HG03342 (cell line): ENCODE results near the gene SPAG8.

Source experiments
- ATAC-seq: cut with Tn5 transposase; IDR thresholded peaks from one replicate; pipeline ENCODE4 v1.9.1; 2021; ENCODE audit warnings: mild to moderate bottlenecking, moderate library complexity; ENCODE audit not compliant: unreplicated experiment

The SPAG8 gene

DNA sequence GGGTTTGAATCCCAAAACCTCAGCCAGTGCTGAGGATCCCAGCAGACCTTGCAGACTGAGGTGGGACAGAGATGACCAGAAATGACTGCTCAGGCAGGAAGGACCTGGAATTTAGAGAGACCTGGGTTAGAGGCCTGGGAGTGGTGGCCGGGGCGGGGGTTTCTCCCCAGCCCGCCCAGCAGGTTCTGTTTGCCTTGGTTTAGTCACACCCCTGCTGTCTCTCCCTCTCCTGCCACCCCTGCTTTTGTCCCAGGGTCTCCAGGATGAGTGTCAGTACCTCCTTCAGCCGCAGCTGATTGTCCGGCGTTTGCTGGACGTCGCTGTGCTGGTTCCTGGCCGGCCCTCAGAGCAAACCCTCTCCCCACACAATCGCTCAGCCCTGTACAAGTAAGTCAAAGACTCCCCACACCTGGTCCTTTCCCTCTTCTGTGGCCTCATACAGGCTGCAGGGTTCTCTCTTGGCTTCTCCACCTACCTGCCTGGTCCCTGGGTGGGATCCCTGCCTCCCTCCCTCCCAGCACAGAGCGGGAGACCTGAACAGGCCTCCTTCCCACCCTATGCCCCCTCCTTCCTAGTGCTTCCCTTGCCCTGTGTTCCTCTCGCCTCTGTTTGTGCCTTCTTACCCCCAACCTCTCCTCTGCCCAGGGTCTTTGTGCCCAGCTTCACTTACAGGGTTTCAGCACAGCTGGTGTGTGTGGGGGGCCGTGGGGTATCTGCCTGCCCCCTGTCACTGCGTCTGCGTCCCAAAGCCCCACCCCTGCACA is 29.0 kb upstream of the SPAG8 start:
- ATAC-seq: no peak

DNA sequence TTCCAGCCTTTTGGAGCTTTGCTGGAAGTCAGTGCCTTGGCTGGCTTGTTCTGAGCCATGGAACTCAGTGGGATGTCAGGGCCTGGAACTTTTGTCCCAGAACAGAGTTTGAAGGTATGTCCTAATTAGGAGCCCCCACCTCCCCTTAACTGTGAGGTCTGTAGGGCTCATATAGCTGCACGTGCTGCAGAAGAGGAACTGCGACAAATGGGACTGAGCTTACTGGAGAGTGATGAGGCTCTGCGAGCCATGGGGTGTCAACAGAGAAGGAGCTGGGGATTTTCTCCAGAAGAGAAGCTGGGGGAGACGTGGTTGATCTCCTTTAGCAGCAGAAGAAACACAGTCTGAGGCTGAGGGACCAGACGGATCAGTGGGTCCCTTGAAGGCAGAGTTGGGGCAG is 27.9 kb upstream of the SPAG8 start:
- ATAC-seq: no peak

DNA sequence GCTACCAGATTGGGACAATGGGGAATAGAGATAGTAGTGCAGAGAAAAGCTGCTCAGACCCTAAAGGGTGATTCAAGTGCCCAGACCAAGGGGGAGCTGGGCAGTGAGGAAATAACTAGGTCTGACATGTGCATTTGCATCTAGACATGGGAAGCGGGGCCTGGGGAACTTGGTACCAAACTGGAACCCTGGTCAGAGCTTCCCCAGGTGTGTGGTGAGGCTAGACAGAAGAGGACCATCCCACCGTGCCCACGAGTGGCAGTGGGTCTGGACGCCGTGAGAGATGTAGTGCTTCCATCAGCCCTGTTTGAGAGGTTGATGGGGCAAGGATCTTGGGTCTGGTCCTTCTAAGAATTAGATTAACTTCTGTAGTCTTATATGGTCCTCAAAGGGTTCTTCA is 24.5 kb upstream of the SPAG8 start:
- no peak for ATAC-seq

DNA sequence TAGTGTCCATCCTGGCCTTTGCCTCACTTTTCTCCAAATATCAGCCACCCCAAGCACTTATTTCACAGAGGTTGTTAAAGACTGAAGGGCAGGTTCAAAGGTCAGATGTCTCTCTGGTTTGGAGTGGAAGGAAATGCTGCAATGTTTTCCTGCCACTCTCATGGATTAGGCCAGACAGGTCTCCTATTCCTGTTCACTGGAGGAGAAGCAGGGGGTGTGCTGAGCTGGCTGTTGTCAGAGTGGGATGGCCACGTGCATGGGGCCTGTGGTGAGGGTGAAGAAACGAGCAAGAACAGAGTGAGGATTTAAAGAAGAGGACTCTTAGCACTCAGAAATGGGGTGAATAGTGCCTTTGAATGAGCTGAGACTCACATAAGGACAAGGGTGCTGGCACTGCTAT is 23.7 kb upstream of the SPAG8 start:
- no peak for ATAC-seq

DNA sequence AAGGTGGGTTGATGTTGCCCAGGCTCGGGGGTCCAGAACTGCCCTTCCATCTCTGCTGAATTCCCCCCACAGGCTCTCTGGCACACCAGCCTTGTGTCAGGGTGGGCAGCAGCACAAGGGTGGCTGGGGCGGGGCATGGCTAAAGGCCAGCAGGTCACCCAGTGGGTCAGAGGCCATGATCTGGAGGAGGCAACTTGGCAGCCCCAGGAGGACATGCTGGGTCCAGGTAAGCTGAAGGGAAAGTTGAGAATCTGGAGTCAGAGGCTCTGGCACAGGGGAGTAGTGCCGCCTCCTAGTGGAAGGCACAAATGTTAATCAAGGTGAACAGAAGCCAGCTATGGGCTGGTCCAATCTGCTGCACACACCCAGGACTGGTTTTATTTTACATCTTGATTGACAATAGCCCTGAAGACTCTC is 23.2 kb upstream of the SPAG8 start:
- no peak for ATAC-seq

DNA sequence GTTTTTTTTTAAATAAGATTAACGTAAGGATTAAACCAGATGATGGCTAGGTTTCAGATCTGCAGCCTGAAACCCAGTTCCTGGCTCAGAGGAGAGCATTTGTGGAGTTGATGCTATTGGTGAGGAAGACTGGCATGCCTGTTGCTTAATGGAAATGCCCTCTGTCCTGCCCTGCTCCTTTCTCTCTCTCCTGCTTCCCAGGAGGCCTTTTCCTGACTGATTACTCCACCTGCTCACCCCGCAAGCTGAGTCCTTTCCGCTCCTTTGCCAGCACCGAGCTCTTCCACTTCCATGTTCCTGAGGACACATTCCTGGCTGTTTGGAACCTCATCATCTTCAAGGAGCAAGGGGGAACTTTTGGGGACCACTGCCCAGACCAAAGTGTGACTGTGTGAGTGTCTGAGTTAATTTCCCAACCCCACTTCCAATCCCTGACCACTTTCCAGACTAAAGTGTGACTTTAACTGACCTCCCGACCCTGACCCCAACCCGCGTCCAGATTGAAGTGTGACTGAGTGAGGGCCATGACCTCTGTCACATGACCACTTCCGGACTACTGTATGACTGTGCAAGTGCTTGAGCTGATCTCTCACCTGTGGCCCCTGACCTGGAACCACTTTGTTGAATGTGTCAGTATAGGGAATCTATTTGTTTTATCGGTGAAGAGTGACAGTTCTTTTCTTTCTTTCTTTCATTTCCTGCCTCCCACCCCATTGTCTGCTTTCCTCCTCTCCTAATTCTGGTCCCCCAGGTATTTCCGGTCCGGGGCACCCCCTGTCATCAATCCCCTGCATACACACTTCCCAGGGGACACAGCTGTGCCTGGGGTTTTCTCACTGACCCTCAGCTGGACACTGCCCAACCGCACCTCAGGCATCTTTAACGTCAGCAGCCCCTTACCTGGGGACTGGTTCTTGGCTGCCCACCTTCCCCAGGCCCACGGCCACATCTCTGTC is 22.5 kb upstream of the SPAG8 start:
- ATAC-seq: no peak

DNA sequence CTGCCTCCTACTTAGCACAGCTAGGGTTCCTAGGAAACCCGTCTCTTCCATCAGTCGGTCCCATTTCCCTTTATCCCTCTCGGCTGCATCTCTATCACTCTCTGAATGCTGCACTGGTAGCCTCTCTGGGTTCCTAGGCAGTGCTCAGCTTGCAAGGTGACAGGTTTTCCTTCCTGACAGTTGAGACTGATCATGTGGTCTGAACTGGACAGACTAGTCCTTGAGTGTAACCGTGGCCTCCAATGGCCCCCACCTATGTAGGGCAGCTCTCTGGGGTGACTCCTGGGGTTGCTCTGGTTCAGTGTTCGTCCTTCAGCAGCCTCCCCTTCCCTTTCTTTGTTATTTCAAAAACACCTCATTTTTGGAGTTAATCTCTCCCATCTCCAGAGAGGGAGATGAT is 20.8 kb upstream of the SPAG8 start:
- ATAC-seq: no peak

DNA sequence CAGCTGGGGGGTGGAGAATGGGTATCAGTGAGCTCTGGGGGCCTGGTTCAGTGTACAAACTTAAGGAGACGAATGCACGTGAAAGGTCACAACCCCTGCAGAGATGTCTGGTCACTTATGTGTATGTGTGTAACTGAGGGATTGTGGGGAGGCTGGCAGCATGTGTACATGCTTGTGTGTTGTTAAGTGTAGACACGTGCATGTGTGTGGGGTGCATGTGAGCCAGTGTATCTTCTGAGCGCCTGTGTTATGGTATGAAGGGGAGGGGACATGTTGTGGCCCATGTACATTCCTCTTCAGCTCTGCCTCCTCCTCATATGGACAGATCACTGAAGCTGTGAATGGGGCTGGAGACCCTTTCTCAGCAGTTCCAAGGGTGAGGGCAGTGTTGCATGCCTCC is 19.0 kb upstream of the SPAG8 start:
- ATAC-seq: no peak

DNA sequence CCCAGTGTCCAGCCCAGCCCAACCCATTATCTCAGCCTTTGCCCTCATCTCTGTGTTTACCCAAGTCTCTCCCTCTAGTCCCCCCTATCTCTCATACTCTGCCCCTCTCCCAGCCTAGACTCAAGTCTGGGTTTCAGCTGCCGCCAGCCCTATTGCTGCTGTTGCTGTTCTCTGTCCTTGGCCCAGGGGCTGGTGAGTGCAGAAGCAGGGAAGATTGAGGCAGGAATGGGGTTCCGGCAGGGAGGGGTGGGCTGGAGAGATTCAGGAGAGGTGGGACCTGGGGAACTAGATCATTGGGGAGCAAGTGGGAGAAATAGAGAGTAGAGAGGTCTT is 17.7 kb upstream of the SPAG8 start:
- ATAC-seq: no peak

DNA sequence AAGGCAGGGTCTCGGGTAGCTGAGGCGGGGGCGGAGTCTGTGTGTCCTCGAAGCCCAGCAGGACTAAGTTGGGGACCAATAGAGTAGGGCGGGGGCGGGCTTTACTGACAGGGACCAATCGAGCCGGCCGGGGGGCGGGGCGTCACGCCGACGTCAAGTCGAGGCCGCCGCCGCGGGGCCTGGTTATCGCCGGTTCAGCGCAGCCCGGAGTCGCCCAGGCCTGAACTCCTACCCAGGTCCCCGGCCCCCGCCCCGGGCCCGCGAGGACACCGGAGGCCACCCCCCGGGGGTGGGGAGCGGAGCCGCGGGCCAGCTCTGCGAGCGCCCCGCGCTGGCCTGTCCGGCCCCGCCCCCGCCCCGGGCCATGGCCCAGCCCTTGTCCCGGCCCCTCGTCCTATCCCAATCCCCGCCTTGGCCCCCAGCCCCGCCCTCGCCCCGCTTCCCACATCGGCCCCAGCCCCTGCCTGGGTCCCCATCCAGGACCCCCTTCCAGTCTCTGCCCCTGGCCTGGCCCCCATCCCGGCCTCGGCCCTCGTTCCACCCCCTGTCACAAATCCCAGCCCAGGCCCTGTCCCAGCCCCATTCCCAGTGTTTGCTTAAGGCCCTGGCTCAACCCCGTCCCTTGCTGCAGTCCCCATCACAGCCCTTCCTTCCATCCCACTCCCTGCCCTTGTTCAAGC is 17.2 kb upstream of the SPAG8 start, which contains the start of gene TMEM8B:
Gene TMEM8B, plus strand, starts transcription at position 145 of the 680 bp plus-strand sequence. Its CDS starts 220 bp downstream, at position 365.
- ATAC-seq: peak; percentile 71

DNA sequence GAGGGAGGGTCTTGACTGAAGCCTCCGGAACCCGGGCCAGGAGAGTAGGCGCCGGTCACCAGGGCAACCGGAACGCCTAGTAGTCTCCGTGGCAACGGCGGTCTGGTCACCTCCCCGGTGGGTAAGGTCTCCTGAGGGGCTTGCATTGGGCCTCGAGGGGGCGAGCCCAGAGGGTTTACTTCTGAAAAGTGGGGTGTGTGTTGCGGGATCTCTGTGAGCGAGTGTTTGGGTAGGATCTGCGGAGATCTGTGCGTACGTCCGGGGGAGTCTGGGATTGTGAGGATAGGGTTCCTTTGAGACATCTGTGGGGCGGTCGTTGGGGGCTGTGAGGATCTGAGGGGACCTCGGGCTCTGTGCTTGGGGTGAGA is 16.6 kb upstream of the SPAG8 start, which contains the start of gene FAM221B:
Gene FAM221B, minus strand, starts transcription at position 17 of the 368 bp plus-strand sequence. CDS start 2,571 bp downstream, outside the sequence.
- ATAC-seq: peak; percentile 9

DNA sequence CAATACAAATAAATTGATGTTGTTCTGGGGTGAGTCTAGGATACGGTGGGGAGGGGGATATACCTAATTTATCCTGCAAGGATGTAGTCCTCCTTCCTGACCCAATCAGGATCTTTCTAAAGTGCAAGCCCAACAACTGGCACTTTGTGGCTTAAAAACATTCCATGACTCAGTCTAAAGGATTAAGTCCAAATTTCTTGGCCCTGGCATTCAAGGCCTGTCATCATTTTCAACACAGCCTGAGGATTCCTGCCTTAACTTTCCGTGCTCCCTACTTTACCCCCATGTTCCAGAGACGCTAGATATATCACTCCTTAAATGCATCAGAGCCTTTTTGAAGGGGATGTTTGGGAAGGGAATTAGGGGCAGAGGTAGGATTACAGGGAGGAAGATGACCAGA is 15.4 kb upstream of the SPAG8 start:
- no peak for ATAC-seq

DNA sequence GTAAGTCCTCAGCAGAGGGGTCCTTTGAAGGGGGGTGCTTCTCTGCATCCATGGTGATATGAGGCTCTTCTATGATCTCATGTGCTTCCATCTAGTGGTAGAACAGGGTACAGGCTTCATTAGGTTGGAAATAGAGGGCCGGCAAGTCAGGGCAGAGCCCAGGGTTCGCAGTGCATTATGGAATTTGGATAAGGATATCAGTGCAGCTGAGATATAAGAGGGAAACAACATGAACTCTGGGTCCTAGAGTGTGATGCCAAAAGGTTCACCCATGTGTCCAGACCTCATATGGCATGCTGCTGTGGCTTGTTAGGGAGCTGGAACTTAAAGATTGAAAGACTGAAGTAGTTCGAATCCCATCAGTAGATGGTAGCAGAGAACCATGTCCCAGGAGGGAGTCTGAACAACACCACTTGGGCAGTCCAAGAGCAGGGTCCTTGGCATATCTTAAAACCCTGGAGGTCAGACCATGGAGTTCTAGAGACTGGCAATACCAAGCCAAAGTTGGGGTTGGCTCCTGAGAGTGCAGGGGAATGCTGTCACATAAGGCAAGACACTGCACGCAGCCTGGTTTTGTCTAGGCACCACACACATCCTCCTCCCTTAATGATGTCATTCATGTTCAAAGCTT is 14.1 kb upstream of the SPAG8 start:
- ATAC-seq: peak; percentile 41

DNA sequence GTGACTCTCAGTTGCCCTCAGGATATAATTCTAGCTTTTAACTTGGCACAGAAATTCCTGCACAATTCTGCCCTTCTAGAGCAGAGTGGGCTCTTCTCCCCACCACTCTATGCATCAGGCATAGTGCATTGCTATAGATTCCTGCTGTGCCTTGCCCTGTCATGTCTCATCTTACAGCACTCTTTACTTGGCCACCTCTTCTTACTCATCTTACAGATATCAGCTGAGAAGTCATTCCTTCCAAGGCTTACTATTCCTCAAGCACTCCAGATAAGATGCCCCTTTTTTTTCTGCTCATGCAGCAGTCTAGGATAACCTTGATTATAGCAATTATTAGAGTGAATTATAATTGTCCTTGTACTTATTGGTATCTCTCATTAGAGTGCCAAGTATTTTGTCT is 10.9 kb upstream of the SPAG8 start:
- no peak for ATAC-seq

DNA sequence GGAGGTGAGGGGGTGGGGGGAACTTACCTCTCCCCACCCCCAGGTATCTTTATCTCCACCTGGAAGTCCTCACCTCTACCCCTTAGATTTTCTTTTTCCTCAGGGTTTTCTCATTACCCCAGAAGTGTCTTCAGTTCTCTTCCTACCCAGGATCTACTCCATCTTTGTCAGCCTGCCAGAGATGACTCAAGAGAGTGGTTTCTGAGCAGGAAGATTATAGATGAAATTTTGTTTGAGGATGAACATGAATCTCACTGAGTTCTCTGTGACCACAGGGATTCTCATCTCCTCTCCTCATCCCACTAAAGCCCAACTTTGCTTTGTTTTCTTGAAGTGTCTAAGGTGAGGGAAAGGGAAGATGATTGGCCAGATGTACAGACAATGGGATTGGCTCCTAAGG is 8.0 kb upstream of the SPAG8 start:
- no peak for ATAC-seq

DNA sequence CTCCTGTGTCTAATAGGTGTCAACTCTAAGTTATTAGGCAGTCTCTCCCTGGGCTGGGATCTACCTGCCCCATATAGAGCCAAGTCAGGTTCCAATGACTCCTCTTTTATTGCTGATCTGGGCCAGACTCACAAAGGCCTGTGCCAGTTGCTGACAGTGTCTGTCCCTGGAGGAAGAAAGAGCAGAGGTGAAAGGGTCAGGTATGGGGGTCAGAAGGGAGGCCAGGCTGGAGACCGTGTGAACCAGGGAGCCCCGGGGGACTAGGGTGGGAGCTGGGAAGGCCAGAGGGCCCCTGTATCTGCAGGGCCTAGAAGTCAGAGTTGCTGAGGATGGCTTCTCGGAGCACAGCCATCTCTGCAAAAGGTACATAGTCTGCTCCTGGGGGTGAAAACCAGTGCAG is 6.3 kb upstream of the SPAG8 start:
- ATAC-seq: no peak

DNA sequence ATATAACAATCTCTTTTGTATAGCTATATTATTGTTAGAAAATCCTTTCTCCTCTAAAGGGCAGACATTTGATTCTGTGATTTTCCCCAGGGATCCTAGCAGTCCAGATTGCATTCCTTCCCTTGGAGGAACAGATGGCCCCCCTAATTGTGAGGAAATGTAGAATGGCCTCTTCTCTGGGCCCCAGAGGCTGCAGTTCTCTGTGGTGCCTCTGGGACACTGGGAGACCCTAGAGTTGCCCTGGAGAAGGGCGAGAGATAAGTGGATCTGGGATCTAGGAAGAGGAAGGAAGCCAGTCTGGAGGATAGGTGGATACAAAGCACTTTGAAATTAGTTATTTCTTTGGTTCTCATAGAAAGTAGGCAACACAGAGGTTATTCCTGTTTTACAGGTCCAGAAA is 4.6 kb upstream of the SPAG8 start:
- ATAC-seq: no peak

DNA sequence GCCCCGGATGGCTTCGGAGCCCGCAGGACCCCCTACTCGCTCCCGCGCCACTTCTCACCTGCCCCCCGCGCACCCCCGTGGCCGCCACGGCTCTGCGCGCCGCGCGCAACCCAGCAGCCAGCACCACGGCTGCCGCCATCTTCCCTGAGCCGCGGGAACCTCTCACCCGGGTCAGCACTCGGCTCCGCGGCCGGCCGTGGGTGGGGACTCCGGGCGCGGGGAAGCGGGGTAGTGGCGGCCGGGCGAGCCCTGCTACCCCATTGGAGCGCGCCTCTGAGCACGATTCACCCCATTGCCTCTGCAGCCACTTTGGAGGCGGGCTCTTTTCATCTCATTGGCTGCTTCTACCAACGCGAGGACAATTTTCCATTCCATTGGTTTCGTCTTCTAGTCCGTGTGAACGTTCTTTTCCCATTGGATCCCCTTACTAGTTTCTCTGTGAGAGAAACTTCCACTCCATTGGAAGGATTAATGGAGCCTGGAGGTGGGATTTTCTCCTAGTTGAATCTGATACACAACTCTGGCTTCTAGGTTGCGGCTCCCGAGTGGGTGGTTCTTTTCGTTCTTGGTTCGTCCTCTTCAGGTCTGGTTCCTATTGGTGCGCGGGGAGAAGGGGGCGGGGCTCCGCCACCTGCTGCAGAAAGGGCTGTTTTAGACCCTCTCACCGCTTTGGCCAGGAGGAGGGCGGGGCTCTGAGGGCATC is 2.9 kb upstream of the SPAG8 start, which contains the start of gene HINT2:
Gene HINT2, minus strand, starts transcription at position 202 of the 703 bp plus-strand sequence. Its CDS starts 63 bp downstream, at position 139.
- peak; percentile 63 for ATAC-seq

DNA sequence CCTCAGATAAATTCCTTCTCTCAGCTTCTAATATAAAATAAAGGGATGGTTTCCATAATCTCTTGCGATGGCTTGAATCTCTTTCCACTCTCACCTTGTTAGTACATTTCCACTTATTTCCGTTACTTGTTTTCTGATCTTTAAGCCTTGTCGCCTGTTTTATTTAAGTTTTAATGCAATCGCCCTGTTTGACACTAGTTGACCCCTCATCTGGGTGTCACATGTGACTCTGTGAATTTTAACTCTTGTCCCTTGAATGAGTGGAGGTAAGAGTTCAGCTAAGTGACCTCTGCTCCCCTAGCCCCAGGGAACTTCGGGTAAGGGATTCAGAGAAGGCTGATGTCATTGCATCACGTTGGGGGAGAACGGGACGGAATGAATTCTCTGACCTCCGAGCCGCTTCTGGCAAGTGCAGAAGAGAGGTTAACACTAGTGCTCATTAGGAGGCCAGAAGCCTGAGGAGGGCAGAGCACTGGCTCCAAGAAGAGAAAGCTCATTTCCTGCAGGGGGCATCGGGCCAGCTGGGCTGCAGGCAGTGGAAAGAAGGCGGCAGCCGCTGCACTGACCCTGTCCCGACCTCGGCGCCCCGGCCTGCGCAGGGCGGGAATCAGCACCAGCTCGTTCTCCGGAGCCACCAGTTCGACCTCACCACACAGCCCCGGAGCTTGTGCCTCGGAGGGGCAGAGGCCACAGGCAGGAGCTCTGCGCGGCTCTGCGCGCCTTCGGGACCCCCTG is 2.2 kb upstream of the SPAG8 start:
- ATAC-seq: no peak
